OCI-LY1 (cell line): ENCODE data around the gene PSME1.

Source experiments
- CTCF ChIP-seq: fragments of 200-600 bp; sonication (generic), shearing (Covaris generic); IDR thresholded peaks from 2 replicates; pipeline ENCODE4 v1.5.1; 2017; ENCODE audit warnings: mild to moderate bottlenecking, antibody characterized with exemption, low read length, moderate library complexity, mixed read lengths
- EZH2 ChIP-seq: fragments of 200-600 bp; sonication (generic), shearing (Covaris generic); IDR thresholded peaks from 2 replicates; pipeline ENCODE4 v1.8.0; 2017; ENCODE audit warnings: borderline replicate concordance, mixed run types, mild to moderate bottlenecking, antibody characterized with exemption, low read length, moderate library complexity, mixed read lengths

GRCh38 chr14:24146453-24146977, 10.5 kb downstream of the PSME1 start, which contains the start of gene PSME2:
- no peak for TF ChIP-seq CTCF
- no peak for TF ChIP-seq EZH2
